Fibroblast of skin of back (primary cell): ENCODE measurements around the gene LMX1A. TPM values are rescaled to one million over a fixed set of nuclear protein-coding genes. Genes with fewer than 3 reads are reported as not detected.

Experiments used
- DNase-seq: peaks from one replicate; pipeline ENCODE4 v3.0.0-alpha.2; 2013
- polyA plus RNA-seq, 2 experiments: library from polyadenylated mRNA; unstranded; fragments of 120-200 nt; gene quantifications; one replicate each; pipeline ENCODE4 v1.2.1, GENCODE V29; 2013; ENCODE audit not compliant: insufficient read length in 2 of 2

LMX1A gene
- polyA plus RNA-seq (2013, experiment 1 of 2; ENCODE audit: insufficient read length) = not detected
- polyA plus RNA-seq (2013, experiment 2 of 2; ENCODE audit: insufficient read length) = not detected

GRCh38 chr1:165355977-165356811, at the start of gene LMX1A:
LMX1A (minus strand) TSS chr1:165356715; CDS start chr1:165355559, 1,156 bp downstream.
- peak; percentile 9 for DNase-seq

- no peak for DNase-seq
These were observed 47.4 kb upstream of the LMX1A start for GRCh38 chr1:165403835-165404482.

- DNase-seq = no peak
These were observed 46.1 kb upstream of the LMX1A start for GRCh38 chr1:165402517-165403111.

GRCh38 chr1:165397944-165398343, 41.4 kb upstream of the LMX1A start:
- peak; percentile 74 for DNase-seq

- no peak for DNase-seq
These were observed 39.4 kb upstream of the LMX1A start for GRCh38 chr1:165395901-165396300.

GRCh38 chr1:165395478-165395877, 39.0 kb upstream of the LMX1A start:
- DNase-seq = no peak

- DNase-seq = peak; percentile 93
These were observed 36.4 kb upstream of the LMX1A start for GRCh38 chr1:165392634-165393571.

GRCh38 chr1:165389609-165390008, 33.1 kb upstream of the LMX1A start:
- DNase-seq = no peak

GRCh38 chr1:165387961-165388360, 31.4 kb upstream of the LMX1A start:
- DNase-seq = no peak

- DNase-seq = no peak
These were observed 31.0 kb upstream of the LMX1A start for GRCh38 chr1:165387505-165387904.

- no peak for DNase-seq
These were observed 27.3 kb upstream of the LMX1A start for GRCh38 chr1:165383599-165384405.

- DNase-seq = no peak
These were observed 26.6 kb upstream of the LMX1A start for GRCh38 chr1:165383067-165383466.

GRCh38 chr1:165381745-165382505, 25.4 kb upstream of the LMX1A start:
- DNase-seq = no peak

GRCh38 chr1:165376811-165377311, 20.3 kb upstream of the LMX1A start:
- no peak for DNase-seq

- peak; percentile 73 for DNase-seq
These were observed 19.7 kb upstream of the LMX1A start for GRCh38 chr1:165376041-165376810.

GRCh38 chr1:165375623-165376022, 19.1 kb upstream of the LMX1A start:
- no peak for DNase-seq

- DNase-seq = no peak
These were observed 15.2 kb upstream of the LMX1A start for GRCh38 chr1:165371588-165372225.

- DNase-seq = peak; percentile 26
These were observed 12.8 kb upstream of the LMX1A start for GRCh38 chr1:165369255-165369848.
